WTC11 (cell line): Measurements from ENCODE around the gene PTPRT. TPM values are rescaled to one million over a fixed set of nuclear protein-coding genes. Genes with fewer than 3 reads are reported as not detected.

ENCODE experiments used
- ATAC-seq: fragments of 200-7000 bp; cut with Tn5 transposase; 2 replicates; pipeline ENCODE4 v1.10.0; 2021; ENCODE audit warnings: mild to moderate bottlenecking, moderate library complexity
- CTCF ChIA-PET: fragments of 300-600 bp; sonication (Branson Sonifier 250); formaldehyde crosslinking; loops from one replicate; lab custom pipeline; 2021; ENCODE audit warnings: antibody characterized with exemption; lab: Charles Lee
- POLR2A ChIA-PET: fragments of 350-600 bp; sonication (Branson Sonifier 250); formaldehyde crosslinking; loops from one replicate; lab custom pipeline; 2021; ENCODE audit warnings: antibody characterized with exemption; lab: Charles Lee
- DNase-seq: peaks from one replicate; pipeline ENCODE4 v3.0.0; 2021; ENCODE audit warnings: low spot score
- H3K27ac Mint-ChIP-seq: 2 replicates; pipeline ENCODE4 v1.8.0; 2021; ENCODE audit warnings: mixed read lengths
- H3K27me3 Mint-ChIP-seq: 2 replicates; pipeline ENCODE4 v1.8.0; 2021; ENCODE audit warnings: low read depth, mild to moderate bottlenecking, moderate library complexity, mixed read lengths
- H3K36me3 Mint-ChIP-seq: 2 replicates; pipeline ENCODE4 v1.8.0; 2021; ENCODE audit warnings: mixed read lengths
- H3K4me1 Mint-ChIP-seq: 2 replicates; pipeline ENCODE4 v1.8.0; 2022; ENCODE audit warnings: mixed read lengths
- H3K4me3 Mint-ChIP-seq: 2 replicates; pipeline ENCODE4 v1.8.0; 2021; ENCODE audit warnings: mild to moderate bottlenecking, moderate library complexity, mixed read lengths
- H3K9me3 Mint-ChIP-seq: 2 replicates; pipeline ENCODE4 v1.8.0; 2021; ENCODE audit warnings: mixed read lengths
- ARID4B ChIP-seq: sonication (generic); formaldehyde crosslinking; IDR thresholded peaks from 2 replicates; pipeline ENCODE4 v1.8.0; 2023; ENCODE audit warnings: missing genetic modification reagents, mild to moderate bottlenecking, borderline replicate concordance
- ATF1 ChIP-seq: sonication (generic); formaldehyde crosslinking; IDR thresholded peaks from 2 replicates; pipeline ENCODE4 v1.8.1; 2023; ENCODE audit warnings: mild to moderate bottlenecking, moderate library complexity, missing genetic modification reagents
- E2F1 ChIP-seq: sonication (generic); formaldehyde crosslinking; IDR thresholded peaks from 2 replicates; pipeline ENCODE4 v1.8.0; 2022; ENCODE audit warnings: mild to moderate bottlenecking, missing genetic modification reagents
- FOXK1 ChIP-seq: sonication (generic); formaldehyde crosslinking; IDR thresholded peaks from 2 replicates; pipeline ENCODE4 v1.8.0; 2022; ENCODE audit warnings: mild to moderate bottlenecking, moderate library complexity, missing genetic modification reagents
- FOXP4 ChIP-seq: sonication (generic); formaldehyde crosslinking; IDR thresholded peaks from 2 replicates; pipeline ENCODE4 v1.8.0; 2022; ENCODE audit warnings: mild to moderate bottlenecking, missing genetic modification reagents
- KAT7 ChIP-seq: sonication (generic); formaldehyde crosslinking; IDR thresholded peaks from 2 replicates; pipeline ENCODE4 v1.8.1; 2023; ENCODE audit warnings: missing genetic modification reagents, mild to moderate bottlenecking, borderline replicate concordance
- MXD4 ChIP-seq: fragments of 250-450 bp; sonication (Bioruptor Pico); IDR thresholded peaks from 2 replicates; pipeline ENCODE4 v1.8.0; 2021; ENCODE audit warnings: mild to moderate bottlenecking, moderate library complexity, borderline replicate concordance
- OVOL2 ChIP-seq: fragments of 250-450 bp; sonication (Bioruptor Pico); IDR thresholded peaks from 2 replicates; pipeline ENCODE4 v1.9.0; 2021; ENCODE audit warnings: mild to moderate bottlenecking, borderline replicate concordance
- SMAD3 ChIP-seq: sonication (generic); formaldehyde crosslinking; IDR thresholded peaks from 2 replicates; pipeline ENCODE4 v1.8.0; 2022; ENCODE audit warnings: missing genetic modification reagents, mild to moderate bottlenecking, borderline replicate concordance
- ZBTB21 ChIP-seq: sonication (generic); formaldehyde crosslinking; IDR thresholded peaks from 2 replicates; pipeline ENCODE4 v1.8.1; 2023; ENCODE audit warnings: mild to moderate bottlenecking, missing genetic modification reagents, borderline replicate concordance
- ZNF396 ChIP-seq: fragments of 250-450 bp; sonication (Bioruptor Pico); IDR thresholded peaks from 2 replicates; pipeline ENCODE4 v1.8.0; 2021; ENCODE audit warnings: mild to moderate bottlenecking, moderate library complexity, borderline replicate concordance
- ZNF671 ChIP-seq: fragments of 250-450 bp; sonication (Bioruptor Pico); IDR thresholded peaks from 2 replicates; pipeline ENCODE4 v1.8.0; 2021; ENCODE audit warnings: mild to moderate bottlenecking
- total RNA-seq: library from RNA; stranded (reverse); gene quantifications from 3 replicates; pipeline ENCODE4 v1.2.3, GENCODE V29; 2021
- TF ChIP-seq, protein P1 (sequence below): fragments of 250-450 bp; sonication (Bioruptor Pico); IDR thresholded peaks from 2 replicates; pipeline ENCODE4 v1.9.0; 2021; ENCODE audit warnings: mild to moderate bottlenecking, borderline replicate concordance
- TF ChIP-seq, protein P2 (sequence below): fragments of 250-450 bp; sonication (Bioruptor Pico); IDR thresholded peaks from 2 replicates; pipeline ENCODE4 v1.9.0; 2021; ENCODE audit warnings: mild to moderate bottlenecking
- TF ChIP-seq, protein P3 (sequence below): sonication (generic); formaldehyde crosslinking; IDR thresholded peaks from 2 replicates; pipeline ENCODE4 v1.8.1; 2022; ENCODE audit warnings: mild to moderate bottlenecking, missing genetic modification reagents, moderate library complexity, borderline replicate concordance
- TF ChIP-seq, protein P4 (sequence below): fragments of 250-450 bp; sonication (Bioruptor Pico); IDR thresholded peaks from 2 replicates; pipeline ENCODE4 v1.9.0; 2021; ENCODE audit warnings: mild to moderate bottlenecking

The PTPRT gene
- total RNA-seq, 1 experiment from 2014 or later: 1.1 TPM

GRCh38 chr20:43186312-43186711 lies 3.4 kb downstream of the PTPRT start (continued):
- TF ChIP-seq, protein P1, sequence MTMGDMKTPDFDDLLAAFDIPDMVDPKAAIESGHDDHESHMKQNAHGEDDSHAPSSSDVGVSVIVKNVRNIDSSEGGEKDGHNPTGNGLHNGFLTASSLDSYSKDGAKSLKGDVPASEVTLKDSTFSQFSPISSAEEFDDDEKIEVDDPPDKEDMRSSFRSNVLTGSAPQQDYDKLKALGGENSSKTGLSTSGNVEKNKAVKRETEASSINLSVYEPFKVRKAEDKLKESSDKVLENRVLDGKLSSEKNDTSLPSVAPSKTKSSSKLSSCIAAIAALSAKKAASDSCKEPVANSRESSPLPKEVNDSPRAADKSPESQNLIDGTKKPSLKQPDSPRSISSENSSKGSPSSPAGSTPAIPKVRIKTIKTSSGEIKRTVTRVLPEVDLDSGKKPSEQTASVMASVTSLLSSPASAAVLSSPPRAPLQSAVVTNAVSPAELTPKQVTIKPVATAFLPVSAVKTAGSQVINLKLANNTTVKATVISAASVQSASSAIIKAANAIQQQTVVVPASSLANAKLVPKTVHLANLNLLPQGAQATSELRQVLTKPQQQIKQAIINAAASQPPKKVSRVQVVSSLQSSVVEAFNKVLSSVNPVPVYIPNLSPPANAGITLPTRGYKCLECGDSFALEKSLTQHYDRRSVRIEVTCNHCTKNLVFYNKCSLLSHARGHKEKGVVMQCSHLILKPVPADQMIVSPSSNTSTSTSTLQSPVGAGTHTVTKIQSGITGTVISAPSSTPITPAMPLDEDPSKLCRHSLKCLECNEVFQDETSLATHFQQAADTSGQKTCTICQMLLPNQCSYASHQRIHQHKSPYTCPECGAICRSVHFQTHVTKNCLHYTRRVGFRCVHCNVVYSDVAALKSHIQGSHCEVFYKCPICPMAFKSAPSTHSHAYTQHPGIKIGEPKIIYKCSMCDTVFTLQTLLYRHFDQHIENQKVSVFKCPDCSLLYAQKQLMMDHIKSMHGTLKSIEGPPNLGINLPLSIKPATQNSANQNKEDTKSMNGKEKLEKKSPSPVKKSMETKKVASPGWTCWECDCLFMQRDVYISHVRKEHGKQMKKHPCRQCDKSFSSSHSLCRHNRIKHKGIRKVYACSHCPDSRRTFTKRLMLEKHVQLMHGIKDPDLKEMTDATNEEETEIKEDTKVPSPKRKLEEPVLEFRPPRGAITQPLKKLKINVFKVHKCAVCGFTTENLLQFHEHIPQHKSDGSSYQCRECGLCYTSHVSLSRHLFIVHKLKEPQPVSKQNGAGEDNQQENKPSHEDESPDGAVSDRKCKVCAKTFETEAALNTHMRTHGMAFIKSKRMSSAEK: no peak
- TF ChIP-seq FOXP4: no peak

DNA sequence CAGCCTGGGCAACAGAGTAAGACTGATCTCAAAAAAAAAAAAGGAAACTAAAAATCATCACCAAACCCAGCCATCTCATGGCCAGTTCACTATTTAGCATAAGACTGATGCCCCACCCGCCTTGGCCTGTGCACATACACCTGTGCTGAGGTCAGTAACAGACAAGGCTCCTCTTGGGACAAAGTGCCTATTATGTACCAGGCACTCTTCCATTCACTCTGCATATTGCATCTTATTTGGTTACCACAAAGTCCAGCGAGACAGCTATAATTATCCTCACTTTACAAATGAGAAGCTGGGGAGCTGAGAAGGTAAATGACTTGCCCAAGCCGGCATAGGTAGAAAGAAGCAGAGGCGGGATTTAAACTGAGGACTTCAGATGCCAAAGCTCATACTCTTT lies 3.8 kb downstream of the PTPRT start:
- Mint-ChIP-seq H3K4me3 (no peak overlapping the region), H3K36me3 (no peaks in the 10 kb centered on the region), H3K9me3 (no peaks in the 10 kb centered on the region), H3K27me3 (peaks cover 28% of the 10 kb centered on the region), H3K4me1 (peaks cover 14% of the 10 kb centered on the region), H3K27ac (no peak overlapping the region)
- ChIA-PET POLR2A (no interaction called here), CTCF (interaction anchor here (0.6 kb wide), 1 partner anchor 72 kb away, joined by 4 read pairs; no protein-coding TSS in a partner anchor)
- TF ChIP-seq FOXP4: no peak
- TF ChIP-seq, protein P2, sequence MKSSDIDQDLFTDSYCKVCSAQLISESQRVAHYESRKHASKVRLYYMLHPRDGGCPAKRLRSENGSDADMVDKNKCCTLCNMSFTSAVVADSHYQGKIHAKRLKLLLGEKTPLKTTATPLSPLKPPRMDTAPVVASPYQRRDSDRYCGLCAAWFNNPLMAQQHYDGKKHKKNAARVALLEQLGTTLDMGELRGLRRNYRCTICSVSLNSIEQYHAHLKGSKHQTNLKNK: no peak
- TF ChIP-seq ZNF671 (CRISPR knock-in tag): no peak
- no peak for TF ChIP-seq OVOL2 (CRISPR knock-in tag)
- no peak for TF ChIP-seq ZBTB21 (CRISPR knock-in tag)
- no peak for TF ChIP-seq ATF1 (CRISPR knock-in tag)
- no peak for TF ChIP-seq ARID4B
- no peak for TF ChIP-seq SMAD3
- no peak for TF ChIP-seq KAT7 (CRISPR knock-in tag)
- TF ChIP-seq, protein P3, sequence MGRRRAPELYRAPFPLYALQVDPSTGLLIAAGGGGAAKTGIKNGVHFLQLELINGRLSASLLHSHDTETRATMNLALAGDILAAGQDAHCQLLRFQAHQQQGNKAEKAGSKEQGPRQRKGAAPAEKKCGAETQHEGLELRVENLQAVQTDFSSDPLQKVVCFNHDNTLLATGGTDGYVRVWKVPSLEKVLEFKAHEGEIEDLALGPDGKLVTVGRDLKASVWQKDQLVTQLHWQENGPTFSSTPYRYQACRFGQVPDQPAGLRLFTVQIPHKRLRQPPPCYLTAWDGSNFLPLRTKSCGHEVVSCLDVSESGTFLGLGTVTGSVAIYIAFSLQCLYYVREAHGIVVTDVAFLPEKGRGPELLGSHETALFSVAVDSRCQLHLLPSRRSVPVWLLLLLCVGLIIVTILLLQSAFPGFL (CRISPR knock-in tag): no peak
- no peak for TF ChIP-seq ZNF396
- no peak for TF ChIP-seq MXD4 (CRISPR knock-in tag)
- TF ChIP-seq E2F1 (CRISPR knock-in tag): no peak
- TF ChIP-seq, protein P4, sequence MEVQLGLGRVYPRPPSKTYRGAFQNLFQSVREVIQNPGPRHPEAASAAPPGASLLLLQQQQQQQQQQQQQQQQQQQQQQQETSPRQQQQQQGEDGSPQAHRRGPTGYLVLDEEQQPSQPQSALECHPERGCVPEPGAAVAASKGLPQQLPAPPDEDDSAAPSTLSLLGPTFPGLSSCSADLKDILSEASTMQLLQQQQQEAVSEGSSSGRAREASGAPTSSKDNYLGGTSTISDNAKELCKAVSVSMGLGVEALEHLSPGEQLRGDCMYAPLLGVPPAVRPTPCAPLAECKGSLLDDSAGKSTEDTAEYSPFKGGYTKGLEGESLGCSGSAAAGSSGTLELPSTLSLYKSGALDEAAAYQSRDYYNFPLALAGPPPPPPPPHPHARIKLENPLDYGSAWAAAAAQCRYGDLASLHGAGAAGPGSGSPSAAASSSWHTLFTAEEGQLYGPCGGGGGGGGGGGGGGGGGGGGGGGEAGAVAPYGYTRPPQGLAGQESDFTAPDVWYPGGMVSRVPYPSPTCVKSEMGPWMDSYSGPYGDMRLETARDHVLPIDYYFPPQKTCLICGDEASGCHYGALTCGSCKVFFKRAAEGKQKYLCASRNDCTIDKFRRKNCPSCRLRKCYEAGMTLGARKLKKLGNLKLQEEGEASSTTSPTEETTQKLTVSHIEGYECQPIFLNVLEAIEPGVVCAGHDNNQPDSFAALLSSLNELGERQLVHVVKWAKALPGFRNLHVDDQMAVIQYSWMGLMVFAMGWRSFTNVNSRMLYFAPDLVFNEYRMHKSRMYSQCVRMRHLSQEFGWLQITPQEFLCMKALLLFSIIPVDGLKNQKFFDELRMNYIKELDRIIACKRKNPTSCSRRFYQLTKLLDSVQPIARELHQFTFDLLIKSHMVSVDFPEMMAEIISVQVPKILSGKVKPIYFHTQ (CRISPR knock-in tag): no peak
- TF ChIP-seq FOXK1 (CRISPR knock-in tag): no peak
- no peak for DNase-seq
- no peak for ATAC-seq
